Liver (tissue), 9 donors: ENCODE results near the gene USP48. TPM values are rescaled to one million over a fixed set of nuclear protein-coding genes. Genes with fewer than 3 reads are reported as not detected.

Experiments used
- DNase-seq: peaks from one replicate; pipeline ENCODE4 v3.0.0-alpha.2; 2017; ENCODE audit warnings: low spot score
- H3K27ac ChIP-seq, 2 donors: one replicate each; pipeline ENCODE4 v1.7.0; 2013; ENCODE audit warnings: inconsistent platforms in 2 of 2, low read length in 2 of 2, control low read depth in 1 of 2, low read depth in 1 of 2, mild to moderate bottlenecking in 1 of 2
- H3K27me3 ChIP-seq, 4 donors: one replicate each; pipeline versions ENCODE4 v1.6.1 to v1.7.0; 2013; ENCODE audit warnings: low read length in 3 of 4, inconsistent platforms in 1 of 4, mild to moderate bottlenecking in 1 of 4, moderate library complexity in 1 of 4; ENCODE audit not compliant: control insufficient read depth in 4 of 4, insufficient read depth in 4 of 4
- H3K36me3 ChIP-seq, 4 donors: one replicate each; pipeline versions ENCODE4 v1.6.1 to v1.7.0; 2013; ENCODE audit warnings: low read length in 3 of 4, mild to moderate bottlenecking in 3 of 4, low read depth in 1 of 4, moderate library complexity in 1 of 4; ENCODE audit not compliant: control insufficient read depth in 4 of 4, insufficient read depth in 3 of 4
- H3K4me1 ChIP-seq, 4 donors: one replicate each; pipeline versions ENCODE4 v1.6.1 to v1.7.0; 2013; ENCODE audit warnings: low read length in 3 of 4, mild to moderate bottlenecking in 3 of 4, moderate library complexity in 1 of 4; ENCODE audit not compliant: control insufficient read depth in 4 of 4, insufficient read depth in 4 of 4
- H3K4me3 ChIP-seq, 3 donors: one replicate each; pipeline versions ENCODE4 v1.6.1 to v1.7.0; 2013; ENCODE audit warnings: low read length in 3 of 3, control low read depth in 1 of 3, low read depth in 1 of 3, mild to moderate bottlenecking in 1 of 3
- H3K9ac ChIP-seq, 2 donors: one replicate each; pipeline ENCODE4 v1.7.0; 2013; ENCODE audit warnings: low read length in 2 of 2, mild to moderate bottlenecking in 2 of 2, moderate library complexity in 2 of 2, control low read depth in 1 of 2, low read depth in 1 of 2
- H3K9me3 ChIP-seq, 4 donors: one replicate each; pipeline versions ENCODE4 v1.6.1 to v1.7.0; 2013; ENCODE audit warnings: low read length in 3 of 4; ENCODE audit not compliant: control insufficient read depth in 4 of 4
- EGR1 ChIP-seq, 2 donors: IDR thresholded peaks; 2 replicates each; pipeline ENCODE4 v1.6.1; 2016 to 2018; ENCODE audit warnings: antibody characterized with exemption in 2 of 2, low read depth in 2 of 2
- FOXA1 ChIP-seq: IDR thresholded peaks from 2 replicates; pipeline ENCODE4 v1.6.1; 2016; ENCODE audit warnings: antibody characterized with exemption
- FOXA2 ChIP-seq: IDR thresholded peaks from 2 replicates; pipeline ENCODE4 v1.6.1; 2016; ENCODE audit warnings: antibody characterized with exemption
- HNF4A ChIP-seq, 2 donors: conservative IDR thresholded peaks; 2 replicates each; pipeline ENCODE4 v1.6.1; 2016; ENCODE audit warnings: antibody characterized with exemption in 2 of 2, mild to moderate bottlenecking in 2 of 2
- HNF4G ChIP-seq: IDR thresholded peaks from 2 replicates; pipeline ENCODE4 v1.6.1; 2016; ENCODE audit warnings: antibody characterized with exemption
- JUND ChIP-seq, 2 donors: IDR thresholded peaks; 2 replicates each; pipeline ENCODE4 v1.6.1; 2016; ENCODE audit warnings: antibody characterized with exemption in 2 of 2
- RXRA ChIP-seq, 2 donors: IDR thresholded peaks; 2 replicates each; pipeline ENCODE4 v1.6.1; 2017 to 2018; ENCODE audit warnings: antibody characterized with exemption in 2 of 2, mild to moderate bottlenecking in 1 of 2
- SP1 ChIP-seq: IDR thresholded peaks from 2 replicates; pipeline ENCODE4 v1.6.1; 2018; ENCODE audit warnings: antibody characterized with exemption, mild to moderate bottlenecking
- YY1 ChIP-seq: IDR thresholded peaks from 2 replicates; pipeline ENCODE4 v1.6.1; 2016; ENCODE audit warnings: antibody characterized with exemption, mild to moderate bottlenecking
- WGBS: extraction: QIAGEN DNeasy Blood & Tissue Kit; methylation state at CpG from one replicate; pipeline ENCODE4 v1.1.7; 2013; 5-methylcytosine and 5-hydroxymethylcytosine counted together
- polyA plus RNA-seq, 2 donors: library from polyadenylated mRNA; stranded (reverse) in 1 of 2; unstranded in 1 of 2; fragments of 200-250 nt in 1 of 2; fragments of >200 nt in 1 of 2; fragmentation: Nextera tagmentation in 1 of 2; extraction: Ambion mirVana in 1 of 2; gene quantifications; one replicate each; pipeline versions ENCODE4 v1.2.1 to v1.2.3, GENCODE V29; 2013 to 2015
- total RNA-seq, 2 donors: library from RNA; depleted of rRNA; stranded (reverse); fragments of >200 nt; gene quantifications; one replicate each; pipeline ENCODE4 v1.2.3, GENCODE V29; 2014
- TF ChIP-seq, protein P1 (sequence below): IDR thresholded peaks from 2 replicates; pipeline ENCODE4 v1.6.1; 2016; ENCODE audit warnings: antibody characterized with exemption, mild to moderate bottlenecking
- TF ChIP-seq, protein P2 (sequence below): fragments of 150-350 bp; IDR thresholded peaks from 2 replicates; pipeline ENCODE4 v1.5.1; 2017; ENCODE audit warnings: improper control_type of control experiment, low read depth, low read length; ENCODE audit not compliant: missing input control
- TF ChIP-seq, protein P3 (sequence below): IDR thresholded peaks from 2 replicates; pipeline ENCODE4 v1.6.1; 2016; ENCODE audit warnings: antibody characterized with exemption
- TF ChIP-seq, protein P4 (sequence below): IDR thresholded peaks from 2 replicates; pipeline ENCODE4 v1.6.1; 2016; ENCODE audit warnings: antibody characterized with exemption
- donor health status: healthy.
- donor health status: healthy.
- donor health status: healthy.
- donor health status: healthy.
- donor health status: healthy.

USP48 gene
- total and polyA plus RNA-seq, 4 donors = 7.8 to 34.9 (median 23.1) TPM

DNA sequence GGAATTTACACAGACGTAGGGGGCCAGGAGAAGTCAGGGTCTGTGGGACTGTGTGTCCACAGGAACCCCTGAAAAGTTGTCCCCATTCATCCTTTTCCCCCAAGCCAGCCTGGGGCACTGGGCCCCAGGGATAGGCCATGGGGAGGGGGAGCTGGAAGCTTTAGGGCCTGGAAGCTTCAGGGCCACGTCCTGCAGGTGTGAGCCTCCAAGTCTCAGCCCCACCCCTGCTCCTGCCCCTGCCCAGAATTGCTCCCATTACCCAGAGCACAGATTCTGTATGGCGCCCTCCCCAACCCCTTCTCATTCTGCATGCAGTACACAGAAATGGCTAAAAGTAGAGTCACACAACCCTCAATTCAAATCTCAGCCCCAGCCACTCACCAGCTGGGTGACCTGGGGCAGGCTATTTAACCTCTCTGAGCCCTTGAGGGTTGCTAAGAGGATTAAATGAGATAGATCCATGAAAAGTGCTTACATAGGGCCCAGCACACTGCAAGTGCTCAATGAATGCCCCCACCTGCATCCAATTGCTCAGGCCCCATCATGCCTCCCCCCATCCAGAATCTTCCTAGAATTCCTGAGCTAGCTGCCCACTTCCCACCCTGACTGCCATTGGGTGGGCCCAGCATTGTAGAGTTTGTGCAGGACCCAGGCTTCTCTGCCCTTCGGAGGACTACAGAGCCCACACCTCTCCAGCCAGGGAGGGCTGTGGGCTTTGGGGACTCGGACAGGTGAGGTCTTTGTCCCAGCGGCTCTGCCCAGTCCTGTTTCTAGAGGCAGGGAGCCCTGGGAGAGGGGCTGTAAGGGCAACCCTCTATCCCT is 120.3 kb downstream of the USP48 start:
- 83% methylated on average over 6 of the region's 6 CpGs for WGBS
- H3K36me3 ChIP-seq = no peaks in the 10 kb centered on the region
- H3K27ac ChIP-seq = no peak overlapping the region
- no peak overlapping the region for H3K4me3 ChIP-seq
- TF ChIP-seq JUND (IDR thresholded peaks at IDR 0.05) (no peak), FOXA2 (no peak), YY1 (no peak), SP1 (no peak), HNF4A (conservative IDR thresholded peaks at IDR 0.05) (no peak)
- TF ChIP-seq, protein P1, sequence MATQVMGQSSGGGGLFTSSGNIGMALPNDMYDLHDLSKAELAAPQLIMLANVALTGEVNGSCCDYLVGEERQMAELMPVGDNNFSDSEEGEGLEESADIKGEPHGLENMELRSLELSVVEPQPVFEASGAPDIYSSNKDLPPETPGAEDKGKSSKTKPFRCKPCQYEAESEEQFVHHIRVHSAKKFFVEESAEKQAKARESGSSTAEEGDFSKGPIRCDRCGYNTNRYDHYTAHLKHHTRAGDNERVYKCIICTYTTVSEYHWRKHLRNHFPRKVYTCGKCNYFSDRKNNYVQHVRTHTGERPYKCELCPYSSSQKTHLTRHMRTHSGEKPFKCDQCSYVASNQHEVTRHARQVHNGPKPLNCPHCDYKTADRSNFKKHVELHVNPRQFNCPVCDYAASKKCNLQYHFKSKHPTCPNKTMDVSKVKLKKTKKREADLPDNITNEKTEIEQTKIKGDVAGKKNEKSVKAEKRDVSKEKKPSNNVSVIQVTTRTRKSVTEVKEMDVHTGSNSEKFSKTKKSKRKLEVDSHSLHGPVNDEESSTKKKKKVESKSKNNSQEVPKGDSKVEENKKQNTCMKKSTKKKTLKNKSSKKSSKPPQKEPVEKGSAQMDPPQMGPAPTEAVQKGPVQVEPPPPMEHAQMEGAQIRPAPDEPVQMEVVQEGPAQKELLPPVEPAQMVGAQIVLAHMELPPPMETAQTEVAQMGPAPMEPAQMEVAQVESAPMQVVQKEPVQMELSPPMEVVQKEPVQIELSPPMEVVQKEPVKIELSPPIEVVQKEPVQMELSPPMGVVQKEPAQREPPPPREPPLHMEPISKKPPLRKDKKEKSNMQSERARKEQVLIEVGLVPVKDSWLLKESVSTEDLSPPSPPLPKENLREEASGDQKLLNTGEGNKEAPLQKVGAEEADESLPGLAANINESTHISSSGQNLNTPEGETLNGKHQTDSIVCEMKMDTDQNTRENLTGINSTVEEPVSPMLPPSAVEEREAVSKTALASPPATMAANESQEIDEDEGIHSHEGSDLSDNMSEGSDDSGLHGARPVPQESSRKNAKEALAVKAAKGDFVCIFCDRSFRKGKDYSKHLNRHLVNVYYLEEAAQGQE = no peak
- TF ChIP-seq, protein P2, sequence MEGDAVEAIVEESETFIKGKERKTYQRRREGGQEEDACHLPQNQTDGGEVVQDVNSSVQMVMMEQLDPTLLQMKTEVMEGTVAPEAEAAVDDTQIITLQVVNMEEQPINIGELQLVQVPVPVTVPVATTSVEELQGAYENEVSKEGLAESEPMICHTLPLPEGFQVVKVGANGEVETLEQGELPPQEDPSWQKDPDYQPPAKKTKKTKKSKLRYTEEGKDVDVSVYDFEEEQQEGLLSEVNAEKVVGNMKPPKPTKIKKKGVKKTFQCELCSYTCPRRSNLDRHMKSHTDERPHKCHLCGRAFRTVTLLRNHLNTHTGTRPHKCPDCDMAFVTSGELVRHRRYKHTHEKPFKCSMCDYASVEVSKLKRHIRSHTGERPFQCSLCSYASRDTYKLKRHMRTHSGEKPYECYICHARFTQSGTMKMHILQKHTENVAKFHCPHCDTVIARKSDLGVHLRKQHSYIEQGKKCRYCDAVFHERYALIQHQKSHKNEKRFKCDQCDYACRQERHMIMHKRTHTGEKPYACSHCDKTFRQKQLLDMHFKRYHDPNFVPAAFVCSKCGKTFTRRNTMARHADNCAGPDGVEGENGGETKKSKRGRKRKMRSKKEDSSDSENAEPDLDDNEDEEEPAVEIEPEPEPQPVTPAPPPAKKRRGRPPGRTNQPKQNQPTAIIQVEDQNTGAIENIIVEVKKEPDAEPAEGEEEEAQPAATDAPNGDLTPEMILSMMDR = no peak
- TF ChIP-seq, protein P3, sequence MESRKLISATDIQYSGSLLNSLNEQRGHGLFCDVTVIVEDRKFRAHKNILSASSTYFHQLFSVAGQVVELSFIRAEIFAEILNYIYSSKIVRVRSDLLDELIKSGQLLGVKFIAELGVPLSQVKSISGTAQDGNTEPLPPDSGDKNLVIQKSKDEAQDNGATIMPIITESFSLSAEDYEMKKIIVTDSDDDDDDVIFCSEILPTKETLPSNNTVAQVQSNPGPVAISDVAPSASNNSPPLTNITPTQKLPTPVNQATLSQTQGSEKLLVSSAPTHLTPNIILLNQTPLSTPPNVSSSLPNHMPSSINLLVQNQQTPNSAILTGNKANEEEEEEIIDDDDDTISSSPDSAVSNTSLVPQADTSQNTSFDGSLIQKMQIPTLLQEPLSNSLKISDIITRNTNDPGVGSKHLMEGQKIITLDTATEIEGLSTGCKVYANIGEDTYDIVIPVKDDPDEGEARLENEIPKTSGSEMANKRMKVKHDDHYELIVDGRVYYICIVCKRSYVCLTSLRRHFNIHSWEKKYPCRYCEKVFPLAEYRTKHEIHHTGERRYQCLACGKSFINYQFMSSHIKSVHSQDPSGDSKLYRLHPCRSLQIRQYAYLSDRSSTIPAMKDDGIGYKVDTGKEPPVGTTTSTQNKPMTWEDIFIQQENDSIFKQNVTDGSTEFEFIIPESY = no peak
- TF ChIP-seq, protein P4, sequence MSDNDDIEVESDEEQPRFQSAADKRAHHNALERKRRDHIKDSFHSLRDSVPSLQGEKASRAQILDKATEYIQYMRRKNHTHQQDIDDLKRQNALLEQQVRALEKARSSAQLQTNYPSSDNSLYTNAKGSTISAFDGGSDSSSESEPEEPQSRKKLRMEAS = no peak
- no peaks in the 10 kb centered on the region for H3K9me3 ChIP-seq
- peaks cover 0 to 3% (median 1%) of the 10 kb centered on the region in 4 donors for H3K4me1 ChIP-seq
- H3K27me3 ChIP-seq = no peaks in the 10 kb centered on the region
- no peak overlapping the region for H3K9ac ChIP-seq
- no peak for DNase-seq

DNA sequence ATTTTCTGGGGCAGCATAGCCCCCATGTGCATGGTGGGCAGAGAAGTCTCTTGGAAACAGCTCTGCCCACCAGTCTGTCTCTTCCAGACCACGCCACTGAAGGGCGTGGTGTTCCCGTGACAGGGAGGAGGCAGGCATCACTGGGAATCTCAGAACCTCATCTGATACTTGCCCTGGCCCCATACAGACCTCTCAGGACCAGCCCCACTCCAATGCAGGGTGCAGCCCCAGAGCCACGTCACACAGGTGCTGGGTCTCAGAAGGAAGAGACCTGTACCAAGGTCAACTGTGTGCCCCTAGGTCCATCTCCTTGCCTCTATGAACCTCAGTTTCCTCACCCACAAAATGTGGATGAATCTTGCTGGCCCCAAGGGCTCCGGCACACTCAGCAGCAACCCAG is 121.1 kb downstream of the USP48 start:
- Histone ChIP-seq H3K9me3 (no peaks in the 10 kb centered on the region), H3K36me3 (no peaks in the 10 kb centered on the region), H3K27me3 (no peaks in the 10 kb centered on the region), H3K9ac (no peak overlapping the region), H3K4me1 (peaks cover 0 to 3% (median under 1%) of the 10 kb centered on the region in 4 donors), H3K27ac (no peak overlapping the region), H3K4me3 (no peak overlapping the region)
- TF ChIP-seq YY1 = no peak
- no peak for TF ChIP-seq FOXA1
- TF ChIP-seq EGR1 (IDR thresholded peaks at IDR 0.05; ENCODE audit: low read depth in 2 of 2) = no peak
- TF ChIP-seq, protein P2 = no peak
- no peak for TF ChIP-seq RXRA (IDR thresholded peaks at IDR 0.05)
- no peak for TF ChIP-seq FOXA2
- no peak for TF ChIP-seq HNF4A (conservative IDR thresholded peaks at IDR 0.05)
- TF ChIP-seq, protein P4 = no peak
- no peak for TF ChIP-seq HNF4G
- 84% methylated on average over 5 of the region's 5 CpGs for WGBS
- no peak for DNase-seq
